Islet precursor cell (in vitro differentiated cells): ENCODE measurements around the gene NALCN.
A peak's percentile ranks its signal among the peaks of the same experiment; 100 is the strongest.

Experiments
- DNase-seq: peaks from one replicate; pipeline ENCODE4 v3.0.0-alpha.2; 2018

Gene NALCN

DNA sequence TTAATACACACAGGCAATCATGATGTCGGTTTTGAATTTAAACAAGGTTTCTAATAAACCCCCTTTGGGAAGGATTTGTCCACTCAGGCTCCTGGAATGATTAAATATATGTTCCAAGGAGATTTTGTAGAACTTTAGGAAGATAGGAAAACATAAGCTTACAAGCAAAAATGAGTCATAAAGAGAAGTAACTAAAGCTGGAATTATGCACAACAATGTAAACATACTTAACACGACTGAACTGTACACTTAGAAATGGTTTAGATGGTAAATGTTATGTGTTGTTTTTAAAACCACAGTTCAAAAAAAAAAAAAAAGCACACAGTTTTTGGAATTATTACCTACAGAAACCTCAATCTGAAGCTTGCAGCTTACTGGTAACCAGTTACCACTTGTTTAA, 304.4 kb downstream of the NALCN start:
- no peak for DNase-seq

DNA sequence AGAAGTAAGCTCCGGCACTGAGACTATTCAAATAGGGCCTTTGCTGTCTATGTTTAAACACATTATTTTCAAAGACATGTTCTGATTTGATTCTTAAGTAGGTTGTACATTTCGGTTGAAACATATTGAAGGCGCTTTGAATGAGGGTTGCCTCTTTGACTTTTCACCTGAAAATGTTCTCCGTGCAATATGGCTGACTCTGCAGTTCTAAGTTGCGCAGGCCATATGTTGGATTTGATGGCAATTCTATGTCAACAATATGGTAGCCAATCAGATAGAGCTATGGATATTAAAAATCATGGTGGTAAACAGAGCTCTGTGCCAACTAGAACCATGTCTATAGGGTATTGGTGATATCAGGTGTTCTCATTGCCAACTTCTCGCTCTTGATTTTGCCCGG, 307.3 kb downstream of the NALCN start:
- DNase-seq = no peak

DNA sequence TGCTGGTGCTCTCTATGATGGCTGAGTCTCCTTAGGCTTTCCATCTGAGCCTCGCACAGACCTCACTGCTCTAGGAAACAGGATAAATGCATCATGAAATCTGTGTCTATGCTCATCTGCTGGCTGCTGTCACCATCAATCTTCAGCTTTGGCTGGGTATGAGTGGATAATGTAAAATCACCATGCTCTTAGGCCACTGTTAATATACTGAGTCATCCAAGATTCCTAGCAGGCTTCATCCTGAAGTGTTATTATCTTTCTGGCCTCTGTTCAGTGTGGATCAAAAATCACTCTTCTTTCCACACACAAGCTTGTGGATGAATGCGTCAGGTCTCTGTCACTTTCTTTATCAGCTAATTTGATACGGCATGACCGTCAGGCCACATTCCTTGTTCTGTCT, 317.4 kb downstream of the NALCN start:
- DNase-seq = no peak

DNA sequence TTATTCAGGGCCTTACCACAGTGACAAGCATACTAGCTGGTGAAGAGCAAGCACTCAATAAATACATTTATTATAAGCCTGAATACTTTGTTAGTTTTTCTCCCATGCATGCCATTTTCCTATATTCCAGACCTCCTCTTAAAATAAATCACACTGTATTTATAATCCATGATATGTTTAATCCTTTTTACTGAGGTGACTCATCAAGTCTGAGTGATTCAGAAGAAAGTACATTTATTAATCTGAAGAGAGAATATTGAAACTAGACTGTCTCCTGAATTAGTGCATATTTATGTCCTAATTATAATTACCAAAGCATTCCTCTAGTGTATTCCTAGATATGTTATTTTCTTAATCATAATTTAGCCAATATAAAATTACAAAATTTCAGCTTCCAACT, 323.3 kb downstream of the NALCN start:
- DNase-seq = no peak

DNA sequence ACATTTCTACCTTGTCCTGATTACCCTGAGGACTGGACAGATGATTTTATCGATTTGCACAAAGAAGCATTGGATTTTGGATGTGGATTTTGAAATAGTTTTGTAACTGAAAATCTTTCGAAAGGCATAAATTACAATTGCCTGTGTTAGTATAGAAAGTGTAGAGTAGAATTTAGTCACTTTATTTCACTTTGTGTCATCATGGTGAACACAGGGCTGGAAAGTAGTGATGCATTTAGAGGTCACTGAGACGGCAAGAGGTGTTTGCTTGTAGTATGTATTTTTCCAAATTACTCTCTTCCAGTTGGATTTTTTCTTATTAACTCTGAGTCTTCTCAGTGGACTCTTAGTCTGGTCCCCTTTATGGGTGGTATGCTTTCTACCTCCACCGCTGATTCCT, 326.0 kb downstream of the NALCN start:
- no peak for DNase-seq

DNA sequence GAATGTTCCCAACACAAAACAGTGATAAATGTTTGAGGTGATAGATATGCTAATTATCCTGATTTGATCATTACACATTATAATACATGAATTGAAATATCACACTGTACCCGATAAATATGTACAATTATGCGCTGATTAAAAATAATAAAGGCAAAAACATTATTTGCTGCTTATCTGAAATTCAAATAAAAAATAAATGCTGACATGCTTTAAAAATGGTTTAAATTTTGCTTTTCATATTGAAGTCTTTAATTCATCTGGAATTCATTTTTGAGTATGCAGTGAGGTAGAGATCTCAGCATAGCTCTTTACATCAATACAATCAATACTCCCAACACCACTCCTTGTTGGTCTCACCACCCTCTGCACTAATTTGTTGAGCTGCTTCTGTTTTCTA, 330.8 kb downstream of the NALCN start:
- DNase-seq = no peak

DNA sequence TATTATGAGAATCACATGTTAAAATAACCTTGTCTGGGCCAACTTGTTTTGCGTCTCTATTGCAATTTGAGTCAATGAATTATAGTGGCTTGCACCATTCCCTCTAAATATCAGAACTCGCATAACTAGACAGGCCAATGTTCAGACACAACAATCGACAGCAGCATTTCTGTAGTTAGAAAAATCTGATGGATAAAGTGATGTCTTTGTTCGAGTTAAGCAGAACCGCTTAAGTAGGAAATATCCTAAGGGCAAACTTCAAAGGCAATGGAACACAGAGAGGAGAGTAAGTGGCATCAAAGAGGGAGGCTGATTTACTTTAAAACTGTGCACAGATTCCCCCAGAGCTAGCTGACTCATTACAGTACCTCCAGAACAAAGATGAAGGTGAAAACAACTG, 333.9 kb downstream of the NALCN start:
- DNase-seq = peak; percentile 62

DNA sequence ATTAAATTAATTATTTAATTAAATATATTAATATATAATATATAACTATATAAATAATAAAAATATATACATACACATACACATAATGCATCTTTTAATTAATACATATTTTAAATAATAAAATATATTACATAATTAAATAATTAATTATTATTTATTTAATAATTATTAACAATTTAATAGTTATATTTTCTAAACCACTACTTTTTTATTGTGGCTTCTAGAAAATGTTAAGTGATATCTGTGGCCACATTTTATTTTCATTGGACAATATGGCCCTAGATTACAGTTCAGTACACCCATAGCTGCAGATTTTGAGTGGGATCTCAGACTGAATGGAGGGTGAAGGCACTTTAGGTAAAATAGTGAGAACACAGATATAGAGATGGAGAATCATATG, 335.7 kb downstream of the NALCN start:
- no peak for DNase-seq

DNA sequence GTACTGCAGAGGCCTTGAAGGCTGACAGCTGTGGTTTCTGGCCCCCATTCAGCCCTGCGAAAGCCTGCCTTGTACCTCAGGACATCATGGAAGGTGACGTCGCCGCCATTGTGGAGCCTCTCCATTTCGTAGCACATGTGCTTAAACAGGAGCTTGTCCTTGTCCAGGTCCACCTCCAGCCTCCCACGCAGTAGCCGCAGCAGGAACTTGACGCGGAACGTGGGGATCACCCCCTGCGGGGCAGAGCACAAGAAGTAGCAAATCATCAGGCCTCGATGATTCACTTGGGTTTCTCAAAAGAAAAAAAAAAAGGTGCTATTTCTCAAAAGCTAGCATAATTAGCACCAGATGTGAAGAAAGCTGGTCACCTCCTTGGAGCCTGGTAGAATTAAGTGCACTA, 351.0 kb downstream of the NALCN start:
- no peak for DNase-seq

DNA sequence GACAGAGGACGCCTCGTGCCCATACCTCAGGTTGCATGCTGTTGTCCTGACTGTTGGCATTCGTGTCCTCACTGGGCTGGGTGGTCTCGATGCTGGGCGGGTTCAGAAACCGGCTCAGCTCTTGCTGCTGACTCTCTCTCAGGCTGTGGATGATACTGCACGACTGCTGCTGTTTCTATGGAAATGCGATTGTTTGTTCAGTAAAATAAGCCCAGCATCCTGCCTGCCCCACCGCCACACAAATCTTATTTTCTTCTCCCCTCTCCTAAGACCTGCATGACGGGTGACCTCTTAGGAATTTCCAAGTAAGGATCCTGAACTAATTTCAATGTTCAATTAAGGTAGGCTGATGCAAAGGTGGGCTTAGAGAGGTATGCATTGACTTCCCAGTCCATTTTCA, 356.5 kb downstream of the NALCN start:
- DNase-seq = no peak

DNA sequence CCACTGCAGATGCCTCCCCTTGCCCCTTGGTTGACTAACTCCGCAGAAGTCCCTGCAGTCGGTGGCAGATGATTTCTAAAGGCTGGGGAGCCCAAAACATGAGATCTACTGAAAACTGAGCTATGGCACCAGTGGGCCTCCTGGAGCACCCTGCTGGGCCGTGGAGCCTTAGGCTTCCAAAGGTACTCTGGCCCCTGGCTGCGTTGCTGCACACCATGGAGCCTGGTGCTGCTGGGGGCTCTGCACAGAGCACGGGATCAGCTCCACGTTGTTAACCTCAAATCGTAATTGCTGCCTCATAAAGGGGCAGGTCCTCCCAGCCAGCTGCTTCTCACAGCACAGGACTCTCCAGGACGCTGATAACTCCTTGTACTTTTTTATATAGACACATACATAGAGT, 357.5 kb downstream of the NALCN start:
- no peak for DNase-seq

DNA sequence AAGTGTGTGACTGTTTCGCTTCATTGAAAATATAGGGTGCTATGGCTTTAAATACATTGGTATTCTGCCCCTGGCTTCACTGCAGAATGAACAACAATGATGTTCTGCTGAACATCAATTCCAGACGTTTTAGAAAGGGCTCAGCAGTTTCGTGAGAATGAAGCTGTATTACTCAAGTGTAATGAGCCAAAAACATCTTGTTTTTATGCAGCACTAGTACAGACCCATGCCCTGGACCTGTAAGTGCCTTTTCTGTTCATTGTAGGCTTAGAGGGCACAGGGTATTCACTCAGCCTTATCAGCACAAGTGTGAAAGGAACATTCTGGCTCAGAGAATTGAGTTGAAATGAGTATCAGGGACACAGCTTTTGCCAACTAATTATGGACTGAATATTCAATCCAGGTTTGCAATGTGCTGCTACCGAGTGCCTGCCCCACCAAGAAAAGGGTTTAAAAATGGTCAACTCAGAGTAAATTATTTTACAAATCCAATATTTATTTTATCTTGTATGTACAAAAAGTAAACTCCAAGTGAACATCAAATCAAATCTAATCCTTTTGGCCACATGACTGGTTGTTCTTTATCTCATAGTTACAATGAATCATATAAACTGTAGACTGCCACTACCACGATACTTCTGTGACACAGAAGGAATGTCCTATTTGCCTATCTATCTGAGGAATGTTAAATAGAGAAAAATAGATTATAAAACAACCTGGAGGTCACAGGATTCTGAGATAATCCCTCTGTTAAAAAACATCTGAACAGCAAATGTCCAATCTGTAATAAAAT, 362.8 kb downstream of the NALCN start:
- DNase-seq = no peak

DNA sequence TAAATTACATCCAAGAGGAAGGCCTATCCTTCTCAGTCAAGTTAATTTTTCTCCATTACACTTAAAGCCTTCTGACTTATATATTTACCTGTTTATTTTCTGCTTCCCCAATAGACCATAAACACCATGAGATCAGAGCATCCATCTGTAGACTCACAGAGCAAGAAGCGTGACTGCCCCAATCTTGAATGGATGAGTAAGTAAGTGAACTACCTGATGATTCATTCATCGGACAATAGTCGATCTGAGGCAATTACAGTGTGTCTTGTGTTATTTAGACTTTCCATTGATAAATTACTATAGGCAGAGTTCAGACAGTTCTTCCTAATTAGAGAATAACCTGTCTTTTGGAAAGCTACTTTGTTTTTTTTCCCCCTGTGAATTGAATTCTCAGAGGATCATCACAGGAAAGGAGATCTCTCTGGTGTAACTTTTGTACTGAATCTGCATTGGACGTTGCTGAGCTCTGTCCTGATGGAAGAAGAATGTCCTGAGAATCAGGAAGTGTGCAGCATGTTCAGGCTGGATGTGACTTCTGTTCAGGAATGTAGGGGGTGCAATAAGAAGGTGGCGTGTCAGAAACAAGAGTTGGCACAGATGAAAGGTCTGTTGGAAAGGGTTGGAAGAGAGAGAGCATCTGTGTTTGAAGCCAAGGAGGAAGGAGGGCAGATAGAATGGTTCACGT, 367.0 kb downstream of the NALCN start:
- no peak for DNase-seq

DNA sequence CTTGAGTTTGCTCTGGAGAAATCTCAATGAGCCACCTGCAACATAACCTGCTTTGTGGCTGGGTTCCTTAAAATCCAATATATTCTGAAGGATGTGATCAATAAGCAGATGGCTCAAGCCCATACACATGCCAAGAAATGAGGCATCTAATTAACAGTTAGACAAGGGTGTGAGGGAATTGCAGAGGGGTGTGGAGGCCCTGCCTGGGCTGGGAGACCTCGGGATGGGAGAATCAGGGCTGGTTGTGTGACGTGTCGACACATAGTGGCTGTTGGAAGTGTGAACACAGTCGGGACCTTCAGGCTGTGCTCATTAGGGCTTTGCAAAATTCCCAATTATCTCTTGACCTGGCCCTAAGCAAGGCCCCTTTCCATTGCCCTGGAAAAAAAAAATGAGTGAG, 379.8 kb downstream of the NALCN start:
- DNase-seq = no peak

DNA sequence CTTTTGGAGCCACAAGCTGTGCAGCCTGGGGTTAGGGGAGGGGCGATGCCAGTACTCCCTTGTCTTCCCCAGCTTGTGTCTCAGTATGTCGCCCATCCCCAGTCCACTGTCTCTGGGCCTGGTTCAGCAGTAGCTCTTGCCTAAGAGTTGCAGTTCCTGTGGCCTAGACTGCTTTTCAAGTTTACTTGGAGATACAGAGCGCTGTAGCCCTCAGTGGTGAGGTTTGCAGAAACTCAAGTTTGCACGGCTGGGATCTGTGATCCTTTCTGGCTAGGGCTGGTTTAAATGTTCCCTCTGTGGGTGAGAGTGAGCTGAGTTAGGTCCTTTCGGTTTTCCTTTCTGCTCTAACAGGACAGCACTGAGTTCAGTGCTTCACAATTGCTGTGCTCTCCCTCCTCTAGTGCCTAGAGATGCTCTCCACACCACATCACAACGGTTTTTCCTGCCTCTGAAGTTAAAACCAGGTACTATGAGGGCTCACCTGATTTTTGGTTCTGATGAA, 381.1 kb downstream of the NALCN start:
- no peak for DNase-seq

DNA sequence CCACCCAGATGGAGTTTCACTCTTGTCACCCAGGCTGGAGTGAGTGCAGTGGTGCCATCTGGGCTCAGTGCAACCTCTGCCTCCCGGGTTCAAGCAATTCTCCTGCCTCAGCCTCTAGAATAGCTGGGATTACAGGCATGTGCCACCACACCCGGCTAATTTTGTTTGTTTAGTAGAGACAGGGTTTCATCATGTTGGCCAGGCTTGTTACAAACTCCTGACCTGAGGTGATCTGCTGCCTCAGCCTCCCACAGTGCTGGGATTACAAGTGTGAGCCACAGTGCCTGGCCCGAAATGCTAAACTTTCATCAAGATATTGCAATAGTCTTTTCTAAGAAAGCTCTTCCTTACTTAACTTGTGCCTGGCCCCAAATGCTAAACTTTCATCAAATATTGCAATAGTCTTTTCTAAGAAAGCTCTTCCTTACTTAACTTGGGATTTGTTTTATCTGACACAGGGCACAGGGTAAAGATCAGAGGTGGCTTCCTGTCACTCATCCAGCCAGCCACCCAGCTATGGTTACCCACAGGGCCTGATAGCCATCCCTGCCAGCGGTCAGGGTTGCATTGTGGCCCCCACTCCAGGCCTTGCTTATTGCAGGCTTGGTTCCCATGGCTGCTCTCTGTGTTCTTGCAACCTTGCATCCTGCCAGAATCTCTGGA, 389.4 kb downstream of the NALCN start:
- DNase-seq = no peak

DNA sequence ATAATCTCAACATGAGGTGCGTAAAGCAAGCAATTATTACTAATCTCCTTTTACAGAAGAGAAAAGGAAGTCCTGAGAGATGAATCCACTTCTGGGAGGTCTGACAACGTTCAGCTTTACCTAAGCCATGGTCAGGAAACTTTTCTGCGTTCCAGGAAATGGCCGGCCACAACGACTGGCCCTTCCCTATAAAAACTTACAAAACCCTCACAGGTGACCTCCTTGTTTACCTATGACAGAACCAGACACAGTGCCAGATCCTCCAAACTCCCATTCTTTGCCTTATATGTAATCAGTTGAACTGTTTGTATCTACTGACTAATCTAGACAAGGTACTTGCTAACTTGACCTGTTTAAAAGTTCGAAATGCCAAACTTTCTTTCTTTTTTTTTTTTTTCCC, 390.0 kb downstream of the NALCN start:
- DNase-seq = no peak

DNA sequence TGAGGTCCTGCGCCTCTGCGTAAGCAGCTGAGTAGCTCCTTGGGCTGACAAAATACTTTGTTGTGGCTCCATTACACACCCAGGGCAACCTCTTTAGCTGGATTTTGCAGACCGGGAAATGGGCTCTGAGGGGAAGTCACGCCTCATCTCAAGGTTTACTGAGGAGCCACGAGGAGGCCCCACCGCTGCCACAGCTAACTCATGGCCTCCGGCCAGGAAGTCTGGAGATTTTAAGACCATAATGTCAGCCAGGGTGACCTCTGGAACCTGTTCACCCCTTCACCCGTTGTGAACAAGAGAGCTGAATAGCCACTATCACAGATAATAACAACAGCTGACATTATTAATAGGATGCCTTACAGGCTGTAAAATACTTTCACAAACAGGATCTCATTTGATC, 390.4 kb downstream of the NALCN start:
- no peak for DNase-seq

DNA sequence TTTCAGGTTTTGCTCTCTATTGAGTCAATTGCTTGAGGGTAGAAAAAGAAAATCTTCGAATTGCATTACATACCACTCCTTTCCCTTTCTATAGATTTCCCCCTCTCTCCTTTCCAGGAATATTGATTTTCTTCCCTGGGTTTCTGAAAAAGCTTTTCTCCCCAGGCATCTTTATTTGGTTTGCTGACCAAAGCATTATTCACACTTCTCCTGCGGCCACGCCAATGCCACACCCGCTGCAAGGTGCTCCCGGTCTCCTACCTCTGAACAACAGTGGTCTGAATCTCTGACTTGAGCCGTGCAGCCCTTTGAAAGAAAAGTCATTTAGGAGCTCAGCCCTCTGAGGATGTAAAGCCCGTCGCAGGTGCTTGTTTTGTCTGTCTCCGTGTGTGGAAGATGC, 390.8 kb downstream of the NALCN start:
- no peak for DNase-seq

DNA sequence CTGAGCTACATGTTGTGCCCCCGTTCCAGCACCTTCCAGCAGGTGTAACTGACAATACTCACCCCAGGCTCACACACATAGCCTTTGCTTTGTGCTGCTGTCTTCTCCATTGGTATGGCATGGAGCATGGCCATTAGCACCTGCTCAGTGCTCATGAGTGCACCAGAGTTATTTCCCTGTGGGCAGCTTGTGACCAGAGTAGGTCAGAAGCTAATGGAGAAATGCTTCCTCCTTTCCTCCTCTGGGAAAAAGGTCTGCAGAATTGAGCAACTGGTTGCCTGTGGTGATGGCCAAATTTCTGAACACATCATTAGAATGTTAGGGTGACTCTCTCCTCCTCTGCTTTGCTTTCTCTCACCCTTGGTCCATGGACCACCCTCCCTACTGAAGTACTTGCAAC, 397.2 kb downstream of the NALCN start:
- DNase-seq = no peak

DNA sequence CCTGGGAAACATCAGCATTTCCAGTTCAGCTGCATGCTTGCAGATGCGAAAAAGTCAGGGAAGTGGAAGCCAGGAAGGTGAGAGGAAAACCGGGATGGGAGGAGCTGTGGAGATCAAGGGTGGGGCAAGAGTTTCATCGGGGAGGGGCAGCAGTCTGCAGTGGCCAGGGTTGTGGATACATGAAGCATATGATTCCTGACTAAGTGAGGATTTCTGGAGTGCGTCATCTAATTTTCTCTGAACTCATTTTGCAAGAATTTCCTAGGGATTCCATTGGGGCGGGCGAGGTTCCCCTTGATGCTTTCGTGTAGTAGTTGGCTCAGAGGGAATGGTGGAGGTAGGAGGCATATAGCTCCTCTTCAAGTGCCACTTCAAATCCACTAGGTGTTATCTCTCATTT, 397.6 kb downstream of the NALCN start:
- DNase-seq = peak; percentile 74

DNA sequence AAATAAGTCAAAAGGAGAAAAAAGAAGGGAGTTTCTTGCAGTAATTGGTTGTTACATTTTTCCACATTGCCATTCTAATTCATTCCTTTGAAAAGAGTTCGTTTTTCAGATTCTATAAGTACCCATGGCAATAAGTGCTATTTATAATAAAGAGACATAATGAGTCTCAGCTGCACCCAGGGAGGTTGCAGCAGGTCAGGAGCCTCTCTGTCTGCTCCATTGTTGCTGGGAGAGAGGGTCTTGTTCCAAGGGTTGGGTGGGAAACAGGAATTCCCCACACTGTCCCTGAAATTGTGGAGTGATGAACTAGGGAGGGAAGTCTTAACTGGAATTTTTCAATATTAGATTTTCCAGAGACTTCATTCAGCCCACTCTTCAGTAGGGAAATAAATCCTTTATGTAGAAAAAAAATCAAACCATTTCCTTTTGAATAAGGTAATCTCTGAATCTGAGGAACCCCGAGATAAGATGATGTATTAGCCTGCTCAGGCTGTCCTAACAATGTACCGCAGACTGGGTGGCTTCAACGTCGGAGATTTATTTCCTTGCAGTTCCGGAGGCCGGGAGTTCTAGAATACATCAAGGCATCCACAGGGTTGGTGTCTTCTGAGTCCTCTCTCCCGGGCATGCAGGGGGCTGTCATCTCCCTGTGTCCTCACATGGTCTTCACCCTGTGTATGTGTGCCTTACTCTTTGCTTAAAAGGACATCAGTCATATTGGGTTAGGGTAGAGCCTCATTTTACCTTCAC, 399.0 kb downstream of the NALCN start:
- no peak for DNase-seq

DNA sequence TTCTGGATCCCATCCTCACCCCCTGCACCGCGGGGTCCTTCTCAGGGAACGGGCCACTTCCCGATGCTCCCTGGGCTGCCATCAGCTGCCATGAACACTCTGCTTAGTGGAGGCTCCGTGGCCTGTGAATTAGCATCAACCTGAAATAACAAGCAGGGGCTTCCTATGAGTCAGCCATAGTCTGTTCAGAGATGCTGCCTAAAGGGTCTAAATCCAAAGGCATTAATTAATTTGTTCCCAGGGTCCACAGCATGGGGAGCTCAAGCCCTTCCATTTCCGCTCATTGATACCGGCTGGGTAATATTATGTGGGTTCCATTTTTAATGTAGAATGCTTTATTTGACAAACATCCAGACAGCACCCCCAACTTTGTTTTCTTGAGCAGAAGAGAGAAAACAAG, 399.8 kb downstream of the NALCN start:
- no peak for DNase-seq
